ENCODE results near the gene PWP1. TPM values are rescaled to one million over a fixed set of nuclear protein-coding genes. Genes with fewer than 3 reads are reported as not detected.

Gene PWP1
- total and polyA plus RNA-seq, 2 of the 4 experiments (the other 2 are of a cell fraction): 143 to 179 TPM

DNA sequence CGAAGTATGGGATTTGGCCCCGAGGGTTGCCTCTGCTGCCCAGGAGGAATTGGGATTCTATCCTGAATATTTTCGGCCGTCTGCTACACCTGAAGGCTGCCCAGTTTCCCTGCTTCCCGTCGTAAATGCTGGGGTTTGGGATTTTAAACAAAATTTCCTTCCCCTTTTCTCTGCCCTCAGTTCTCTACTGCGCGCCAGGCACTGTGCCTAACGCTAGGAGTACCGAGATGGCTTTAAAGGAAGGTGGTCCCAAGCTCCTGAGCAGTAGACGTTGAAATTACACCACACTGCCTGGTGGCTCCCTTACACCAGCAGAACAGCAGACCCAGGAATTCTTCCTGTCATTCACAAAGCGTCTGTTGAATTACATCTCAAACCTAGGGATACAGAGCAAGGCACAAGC, 75.9 kb downstream of the PWP1 start (continued):
- TF ChIP-seq, protein P1, sequence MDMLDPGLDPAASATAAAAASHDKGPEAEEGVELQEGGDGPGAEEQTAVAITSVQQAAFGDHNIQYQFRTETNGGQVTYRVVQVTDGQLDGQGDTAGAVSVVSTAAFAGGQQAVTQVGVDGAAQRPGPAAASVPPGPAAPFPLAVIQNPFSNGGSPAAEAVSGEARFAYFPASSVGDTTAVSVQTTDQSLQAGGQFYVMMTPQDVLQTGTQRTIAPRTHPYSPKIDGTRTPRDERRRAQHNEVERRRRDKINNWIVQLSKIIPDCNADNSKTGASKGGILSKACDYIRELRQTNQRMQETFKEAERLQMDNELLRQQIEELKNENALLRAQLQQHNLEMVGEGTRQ (IDR thresholded peaks at IDR 0.05; ENCODE audit: low read depth, low read length): no peak
- TF ChIP-seq NFE2L2 (IDR thresholded peaks at IDR 0.05; ENCODE audit: low read depth, low read length): no peak
- TF ChIP-seq RFX5 (IDR thresholded peaks at IDR 0.05; ENCODE audit: low read depth, low read length): no peak

Other genes with a start within 250 kb of the PWP1 start
- 26.1 and 26.7 TPM in 2 replicates for gene PRDM4, start 75.3 kb downstream of the PWP1 start, total RNA-seq (2012; rRNA removed)
- 18.1 and 20.1 TPM in 2 replicates for gene PRDM4, start 75.3 kb downstream of the PWP1 start, polyA plus RNA-seq (2012; rRNA removed)
- not detected in 2 replicates for gene ASCL4, start 88.9 kb downstream of the PWP1 start, total RNA-seq (2012; rRNA removed)
- gene ASCL4, start 88.9 kb downstream of the PWP1 start, polyA plus RNA-seq (2012; rRNA removed): not detected in 2 replicates

All from IMR-90 (cell line).